PC-9 (cell line): ENCODE results near the gene DHX32. TPM values are rescaled to one million over a fixed set of nuclear protein-coding genes. Genes with fewer than 3 reads are reported as not detected.

Source experiments
- BruUV-seq: library from RNA; stranded (reverse); fragments of 400-500 nt; replicated peaks from 2 replicates; lab custom pipeline; 2021; lab: Mats Ljungman, UMichigan
- CTCF ChIA-PET: fragments of 300-600 bp; sonication (Branson Sonifier 250); formaldehyde crosslinking; loops from one replicate; lab custom pipeline; 2022; ENCODE audit warnings: antibody characterized with exemption; lab: Charles Lee
- POLR2A ChIA-PET: fragments of 300-600 bp; sonication (Branson Sonifier 250); formaldehyde crosslinking; loops from one replicate; lab custom pipeline; 2022; ENCODE audit warnings: antibody characterized with exemption; ENCODE audit not compliant: unreplicated experiment; lab: Charles Lee
- DNase-seq, 2 experiments: peaks; one replicate each; pipeline versions ENCODE4 v3.0.0 to v3.0.0-alpha.2; 2015 to 2022; ENCODE audit warnings: mixed read lengths in 1 of 2
- H2AFZ ChIP-seq: fragments of 200-600 bp; sonication (generic); 2 replicates; pipeline ENCODE4 v1.8.1; 2017; ENCODE audit warnings: antibody characterized with exemption
- H3F3A ChIP-seq: fragments of 200-600 bp; sonication (generic); 2 replicates; pipeline ENCODE4 v1.8.1; 2017; ENCODE audit warnings: antibody characterized with exemption, mild to moderate bottlenecking, low read depth; ENCODE audit not compliant: insufficient read depth
- H3K27ac ChIP-seq: fragments of 200-600 bp; sonication (generic); 2 replicates; pipeline ENCODE4 v1.6.1; 2016; ENCODE audit warnings: mixed run types
- H3K27me3 ChIP-seq: fragments of 200-600 bp; sonication (generic); 2 replicates; pipeline ENCODE4 v1.6.1; 2016; ENCODE audit warnings: low read depth, mixed run types; ENCODE audit not compliant: insufficient read depth
- H3K36me3 ChIP-seq: fragments of 200-600 bp; sonication (generic); 2 replicates; pipeline ENCODE4 v1.6.1; 2016; ENCODE audit warnings: low read depth, mixed run types
- H3K4me1 ChIP-seq: fragments of 200-600 bp; sonication (generic); replicated peaks from 2 replicates; pipeline ENCODE4 v1.6.1; 2016; ENCODE audit warnings: mixed run types; ENCODE audit not compliant: insufficient read depth
- H3K4me2 ChIP-seq: fragments of 200-600 bp; sonication (generic); 2 replicates; pipeline ENCODE4 v1.6.1; 2017; ENCODE audit warnings: mixed run types
- H3K4me3 ChIP-seq: fragments of 200-600 bp; sonication (generic); 2 replicates; pipeline ENCODE4 v1.6.1; 2016; ENCODE audit warnings: mixed run types
- H3K79me2 ChIP-seq: fragments of 200-600 bp; sonication (generic); 2 replicates; pipeline ENCODE4 v1.6.1; 2017; ENCODE audit warnings: low read depth, mixed run types
- H3K9me2 ChIP-seq: fragments of 200-600 bp; sonication (generic); 2 replicates; pipeline ENCODE4 v1.8.1; 2017; ENCODE audit warnings: mild to moderate bottlenecking; ENCODE audit not compliant: insufficient read depth
- H3K9me3 ChIP-seq: fragments of 200-600 bp; sonication (generic); 2 replicates; pipeline ENCODE4 v1.8.1; 2016; ENCODE audit warnings: low read depth; ENCODE audit not compliant: insufficient read depth
- H4K20me1 ChIP-seq: fragments of 200-600 bp; sonication (generic); 2 replicates; pipeline ENCODE4 v1.8.1; 2017; ENCODE audit not compliant: insufficient read depth
- EZH2 ChIP-seq: fragments of 200-600 bp; sonication (generic); IDR thresholded peaks from 2 replicates; pipeline ENCODE4 v1.8.0; 2017; ENCODE audit warnings: antibody characterized with exemption, low read depth
- intact Hi-C: fragments of 100-400 bp; cut with micrococcal nuclease; formaldehyde crosslinking; loops from one replicate; pipeline ENCODE4 v1.10.0; 2022; ENCODE audit not compliant: unreplicated experiment
- total RNA-seq: library from RNA; stranded (reverse); gene quantifications from 2 replicates; pipeline ENCODE4 v1.2.3, GENCODE V29; 2021
- TF ChIP-seq, protein P1 (sequence below): fragments of 200-600 bp; sonication (generic); conservative IDR thresholded peaks from 2 replicates; pipeline ENCODE4 v1.6.1; 2017; ENCODE audit warnings: mixed run types, antibody characterized with exemption, mild to moderate bottlenecking, moderate library complexity

The DHX32 gene
- total RNA-seq, 1 experiment from 2014 or later = 51.0 TPM

DNA sequence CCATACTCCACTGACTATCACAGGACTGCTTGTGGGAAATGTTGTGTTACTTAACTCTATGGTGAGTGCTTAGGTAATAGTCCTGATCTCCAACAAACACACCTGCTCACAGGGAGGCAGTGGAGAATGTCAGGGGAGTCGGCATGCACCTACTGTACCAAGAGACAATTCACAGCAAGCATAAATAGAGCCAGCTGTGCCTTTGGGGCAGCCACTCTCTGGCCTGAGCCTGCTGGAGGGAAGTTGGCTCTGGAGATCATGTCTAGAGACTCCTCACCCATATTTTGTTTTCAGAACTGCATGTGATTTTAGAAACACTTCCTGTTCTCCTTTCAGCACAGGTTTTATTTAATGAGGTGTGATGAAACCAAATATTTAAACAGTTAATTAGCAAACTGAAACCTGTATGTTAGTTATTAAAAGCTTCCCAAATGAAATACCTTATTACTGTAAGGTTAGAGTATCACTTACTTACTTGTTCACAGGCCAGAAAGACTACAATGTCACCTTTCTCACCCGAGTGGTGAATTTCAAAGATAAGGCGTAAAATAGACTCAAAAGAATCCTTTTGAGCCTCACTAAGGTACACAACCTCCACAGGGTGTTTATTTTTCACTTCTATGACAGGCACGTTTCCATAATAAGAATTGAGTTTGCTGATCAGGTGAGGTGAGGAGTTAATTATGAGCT is 21.8 kb downstream of the DHX32 start:
- TF ChIP-seq, protein P1, sequence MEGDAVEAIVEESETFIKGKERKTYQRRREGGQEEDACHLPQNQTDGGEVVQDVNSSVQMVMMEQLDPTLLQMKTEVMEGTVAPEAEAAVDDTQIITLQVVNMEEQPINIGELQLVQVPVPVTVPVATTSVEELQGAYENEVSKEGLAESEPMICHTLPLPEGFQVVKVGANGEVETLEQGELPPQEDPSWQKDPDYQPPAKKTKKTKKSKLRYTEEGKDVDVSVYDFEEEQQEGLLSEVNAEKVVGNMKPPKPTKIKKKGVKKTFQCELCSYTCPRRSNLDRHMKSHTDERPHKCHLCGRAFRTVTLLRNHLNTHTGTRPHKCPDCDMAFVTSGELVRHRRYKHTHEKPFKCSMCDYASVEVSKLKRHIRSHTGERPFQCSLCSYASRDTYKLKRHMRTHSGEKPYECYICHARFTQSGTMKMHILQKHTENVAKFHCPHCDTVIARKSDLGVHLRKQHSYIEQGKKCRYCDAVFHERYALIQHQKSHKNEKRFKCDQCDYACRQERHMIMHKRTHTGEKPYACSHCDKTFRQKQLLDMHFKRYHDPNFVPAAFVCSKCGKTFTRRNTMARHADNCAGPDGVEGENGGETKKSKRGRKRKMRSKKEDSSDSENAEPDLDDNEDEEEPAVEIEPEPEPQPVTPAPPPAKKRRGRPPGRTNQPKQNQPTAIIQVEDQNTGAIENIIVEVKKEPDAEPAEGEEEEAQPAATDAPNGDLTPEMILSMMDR = no peak
- no peak for TF ChIP-seq EZH2
- Histone ChIP-seq H3K9me2 (no peaks in the 10 kb centered on the region), H3K36me3 (no peaks in the 10 kb centered on the region; the same call in 1 of the 2 replicates), H3K27me3 (no peaks in the 10 kb centered on the region), H2AFZ (no peak overlapping the region), H3K79me2 (no peaks in the 10 kb centered on the region; the same call in 1 of the 2 replicates), H3K4me2 (no peak overlapping the region), H3K9me3 (no peaks in the 10 kb centered on the region), H3K4me1 (no peaks in the 10 kb centered on the region), H3K4me3 (no peak overlapping the region), H3K27ac (no peak overlapping the region), H4K20me1 (no peaks in the 10 kb centered on the region), H3F3A (no peaks in the 10 kb centered on the region)
- ChIA-PET POLR2A (no interaction called here), CTCF (no interaction called here)
- no peak for DNase-seq
- intact Hi-C loops = no loop called here
- no TSS peak for BruUV-seq

DNA sequence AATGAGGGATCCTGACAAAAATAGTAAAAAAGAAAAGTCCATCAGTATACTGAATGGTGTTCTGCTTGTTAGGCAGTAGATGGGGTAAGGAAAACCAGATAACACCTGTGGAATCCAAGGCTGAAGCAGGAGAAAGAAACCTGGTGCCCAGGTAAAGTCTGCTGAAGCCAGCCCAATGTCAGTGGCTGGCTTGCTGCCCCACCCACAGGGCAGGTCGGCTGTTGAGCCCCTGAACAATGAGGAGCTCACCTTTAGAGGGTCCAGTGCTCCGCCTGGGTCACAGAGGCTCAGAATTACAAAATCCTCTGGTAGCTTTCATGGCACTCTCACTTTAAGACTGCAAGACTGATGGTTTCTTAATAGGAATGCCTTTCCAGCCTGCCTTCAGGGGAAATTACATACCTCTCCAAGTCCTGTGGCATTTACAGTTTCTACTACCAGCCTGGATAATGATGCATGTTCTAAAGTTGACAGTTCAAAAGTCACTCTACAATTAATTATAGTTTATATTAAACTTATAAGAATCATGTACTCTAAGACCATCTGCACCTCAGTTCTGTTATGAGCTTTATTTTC is 23.8 kb downstream of the DHX32 start:
- Histone ChIP-seq H3K4me2 (no peak overlapping the region), H3F3A (no peaks in the 10 kb centered on the region), H3K27ac (no peak overlapping the region), H2AFZ (no peak overlapping the region), H3K36me3 (peaks cover 5% of the 10 kb centered on the region; the same call in 1 of the 2 replicates), H3K79me2 (no peaks in the 10 kb centered on the region), H3K4me1 (no peaks in the 10 kb centered on the region), H3K4me3 (no peak overlapping the region), H3K9me3 (no peaks in the 10 kb centered on the region), H4K20me1 (no peaks in the 10 kb centered on the region), H3K27me3 (no peaks in the 10 kb centered on the region), H3K9me2 (no peaks in the 10 kb centered on the region)
- POLR2A ChIA-PET = no interaction called here
- TF ChIP-seq, protein P1 = no peak
- TF ChIP-seq EZH2 = no peak
- intact Hi-C loops = no loop called here
- BruUV-seq = no TSS peak
- DNase-seq = no peak
- CTCF ChIA-PET = no interaction called here

DNA sequence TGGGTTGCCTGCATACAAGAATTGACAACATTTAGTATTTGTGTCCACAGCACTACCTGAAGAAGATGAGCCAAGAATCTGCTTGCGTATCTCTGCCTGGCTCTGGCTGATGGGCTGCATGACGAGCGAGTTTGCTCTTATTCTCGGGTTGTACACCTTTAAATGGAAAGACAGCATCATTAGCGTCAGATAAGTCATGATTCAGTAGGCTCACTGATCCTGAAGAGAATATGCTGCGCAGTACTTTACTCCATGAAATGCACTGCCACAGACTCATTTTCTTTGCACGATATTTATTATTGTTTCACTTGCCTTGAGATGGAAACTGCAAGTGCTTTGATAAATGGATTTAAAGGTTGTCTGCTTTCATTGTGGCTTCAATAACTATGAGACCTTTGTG is 28.6 kb downstream of the DHX32 start:
- no peak for TF ChIP-seq EZH2
- CTCF ChIA-PET = no interaction called here
- Histone ChIP-seq H4K20me1 (no peaks in the 10 kb centered on the region), H3K4me2 (no peak overlapping the region), H3K9me3 (no peaks in the 10 kb centered on the region), H3K27me3 (no peaks in the 10 kb centered on the region), H3K27ac (no peak overlapping the region), H3K4me3 (no peak overlapping the region), H3F3A (no peaks in the 10 kb centered on the region), H2AFZ (no peak overlapping the region), H3K4me1 (no peaks in the 10 kb centered on the region), H3K36me3 (peaks cover 5% of the 10 kb centered on the region; the same call in 1 of the 2 replicates), H3K79me2 (no peaks in the 10 kb centered on the region), H3K9me2 (no peaks in the 10 kb centered on the region)
- BruUV-seq = no TSS peak
- POLR2A ChIA-PET = no interaction called here
- intact Hi-C loops = no loop called here
- DNase-seq = no peak
